HG03135 (cell line): ENCODE data around the gene TRPM4.
"Not testable (repeated sequence)": the region's sequence is repeated elsewhere in the genome, so short reads cannot be mapped to it uniquely, and the experiment has no call there.

Source experiments
- ATAC-seq: cut with Tn5 transposase; IDR thresholded peaks from one replicate; pipeline ENCODE4 v1.9.1; 2021; ENCODE audit warnings: mild to moderate bottlenecking, moderate library complexity; ENCODE audit not compliant: unreplicated experiment

TRPM4 gene

GRCh38 chr19:49157445-49158224, at the start of gene TRPM4:
Gene TRPM4 (plus strand): TSS chr19:49157792. CDS start chr19:49157867, 75 bp downstream.
- ATAC-seq = no peak

DNA sequence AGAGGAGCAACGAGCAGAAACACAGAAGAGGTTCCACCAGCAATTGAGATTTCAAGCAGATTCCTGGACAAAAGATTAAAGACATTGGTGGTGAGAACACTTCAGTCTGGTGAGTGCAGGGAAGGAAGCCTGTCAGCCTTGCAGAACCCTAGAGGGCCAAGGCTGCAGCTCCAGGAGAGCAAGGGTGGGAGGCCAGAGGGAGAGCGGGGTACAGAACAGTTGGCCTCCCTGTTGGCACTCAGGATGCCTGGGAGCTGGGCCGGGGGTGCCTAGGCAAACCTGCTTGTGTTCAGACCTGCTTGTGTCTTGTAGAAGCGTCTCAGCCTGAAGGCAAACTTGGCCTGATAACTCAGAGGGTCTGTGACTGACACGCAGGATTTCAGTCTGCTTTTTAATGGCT, 48.5 kb upstream of the TRPM4 start:
- no peak for ATAC-seq

DNA sequence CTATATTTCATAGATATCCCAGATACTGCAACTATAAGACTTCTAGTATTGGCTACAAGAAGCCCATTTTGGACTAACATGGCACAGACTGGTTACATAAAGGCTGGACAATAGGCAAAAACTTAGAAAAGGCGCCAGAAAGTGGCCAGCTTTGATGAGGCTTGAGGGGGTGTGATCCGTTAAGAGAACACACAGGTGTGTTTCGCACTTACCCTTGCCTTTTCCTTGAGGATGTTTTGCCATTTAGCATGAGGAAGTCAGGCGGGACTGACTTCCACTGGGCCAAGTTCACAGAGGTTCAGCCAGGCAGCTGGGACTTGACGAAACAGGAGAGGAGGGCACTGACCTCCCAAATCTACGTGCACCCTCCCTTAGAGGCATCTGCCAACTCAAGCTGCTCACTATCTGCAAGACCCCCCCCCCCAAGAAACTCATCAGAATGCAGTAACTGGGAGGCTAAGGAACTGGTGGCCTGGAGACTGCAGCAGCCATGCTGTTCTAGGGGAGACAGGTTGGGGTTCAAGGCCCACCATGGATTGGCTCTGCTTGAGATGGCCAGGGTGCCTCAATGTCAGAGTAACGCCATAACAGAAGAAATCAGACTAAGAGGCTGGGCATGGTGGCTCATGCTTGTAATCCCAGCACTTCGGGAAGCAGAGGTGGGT, 47.9 kb upstream of the TRPM4 start:
- ATAC-seq = no peak

GRCh38 chr19:49110567-49110966, 47.0 kb upstream of the TRPM4 start:
- no peak for ATAC-seq

GRCh38 chr19:49111218-49111998, 46.2 kb upstream of the TRPM4 start:
- ATAC-seq = no peak

GRCh38 chr19:49113762-49114629, 43.6 kb upstream of the TRPM4 start, which contains the start of gene LIN7B:
Gene LIN7B (plus strand): TSS chr19:49114370. CDS start chr19:49114405, 35 bp downstream.
- ATAC-seq = no peak

DNA sequence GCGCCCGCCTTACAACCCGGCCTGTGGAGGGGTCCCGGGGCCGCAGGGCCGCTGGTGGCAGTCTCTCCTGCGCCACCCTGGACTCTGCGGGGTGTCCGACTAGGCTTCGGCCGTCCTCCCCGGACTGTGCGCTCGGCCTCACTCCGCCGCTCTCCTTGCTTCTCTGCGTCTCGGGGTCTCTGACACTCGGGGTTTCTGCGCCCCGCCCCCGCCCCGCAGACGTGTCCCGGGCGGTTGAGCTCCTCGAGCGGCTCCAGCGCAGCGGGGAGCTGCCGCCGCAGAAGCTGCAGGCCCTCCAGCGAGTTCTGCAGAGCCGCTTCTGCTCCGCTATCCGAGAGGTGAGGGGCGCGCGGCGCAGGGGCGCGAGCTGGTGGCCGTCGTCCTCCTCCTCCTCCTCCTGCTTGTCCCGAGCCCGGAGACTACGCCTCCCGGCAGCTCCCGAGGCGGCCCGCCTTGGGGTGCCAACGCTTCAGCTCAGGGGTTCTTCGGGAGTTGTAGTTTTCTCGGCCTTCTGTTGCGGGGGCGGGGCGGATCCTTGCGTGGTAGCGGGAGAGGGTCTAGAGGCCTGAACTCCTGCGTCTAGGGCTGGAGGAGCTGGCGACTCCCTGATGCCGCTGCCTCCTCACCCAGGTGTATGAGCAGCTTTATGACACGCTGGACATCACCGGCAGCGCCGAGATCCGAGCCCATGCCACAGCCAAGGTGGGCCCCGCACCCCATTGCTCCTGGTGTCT, 42.8 kb upstream of the TRPM4 start:
- no peak for ATAC-seq

DNA sequence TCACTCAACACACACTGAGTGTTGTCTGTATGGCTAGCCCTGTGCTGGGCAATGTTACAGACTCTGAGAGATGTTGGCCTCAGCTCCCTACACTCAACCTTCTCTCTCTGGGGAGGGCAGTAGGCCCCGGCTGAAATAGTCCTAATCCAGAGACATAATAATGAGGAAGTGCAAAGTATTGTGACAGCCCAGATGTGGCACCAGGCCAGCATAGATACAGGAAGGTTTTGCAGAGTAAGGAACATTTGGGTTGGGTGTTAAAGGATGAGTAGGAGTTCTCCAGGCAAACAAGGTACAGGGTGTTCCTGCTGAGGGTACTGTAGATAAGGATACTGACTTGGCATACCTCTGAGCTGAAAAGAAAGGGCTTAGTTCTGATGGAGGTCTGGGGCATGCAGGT, 41.0 kb upstream of the TRPM4 start:
- no peak for ATAC-seq

DNA sequence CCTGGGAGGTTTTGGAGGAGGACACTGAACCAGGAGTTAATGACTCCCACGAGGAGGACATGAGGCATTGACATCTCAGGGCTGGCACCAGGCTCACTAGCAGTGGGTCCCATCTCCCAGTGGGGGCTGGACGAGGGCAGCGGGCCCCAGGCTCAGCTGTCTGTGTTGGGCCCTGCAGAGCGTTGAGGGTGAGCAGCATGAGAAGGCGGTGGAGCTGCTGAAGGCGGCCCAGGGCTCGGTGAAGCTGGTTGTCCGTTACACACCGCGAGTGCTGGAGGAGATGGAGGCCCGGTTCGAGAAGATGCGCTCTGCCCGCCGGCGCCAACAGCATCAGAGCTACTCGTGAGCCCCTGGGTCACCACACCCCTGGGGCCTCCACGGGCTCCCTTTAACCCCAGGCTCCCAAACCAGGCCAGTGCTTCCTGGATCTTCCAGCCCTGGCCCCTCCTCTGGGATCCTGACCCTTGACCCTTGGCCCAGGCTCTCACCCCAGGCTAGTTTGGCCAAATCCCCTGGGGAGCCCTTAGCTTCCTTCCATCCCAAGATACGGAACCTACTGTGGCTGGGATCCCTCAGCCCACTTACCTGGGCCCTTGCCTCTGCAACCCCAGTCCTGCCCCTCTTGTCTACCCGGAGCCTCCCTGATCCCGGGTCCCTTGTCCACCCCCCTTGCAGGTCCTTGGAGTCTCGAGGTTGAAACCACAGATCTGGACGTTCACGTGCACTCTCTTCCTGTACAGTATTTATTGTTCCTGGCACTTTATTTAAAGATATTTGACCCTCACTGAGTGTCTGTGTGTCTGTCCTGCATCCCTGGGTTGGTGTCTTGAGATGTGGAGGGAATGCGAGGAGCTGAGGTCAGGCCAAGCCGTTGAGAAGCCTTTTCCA, 39.7 kb upstream of the TRPM4 start:
- ATAC-seq = no peak

DNA sequence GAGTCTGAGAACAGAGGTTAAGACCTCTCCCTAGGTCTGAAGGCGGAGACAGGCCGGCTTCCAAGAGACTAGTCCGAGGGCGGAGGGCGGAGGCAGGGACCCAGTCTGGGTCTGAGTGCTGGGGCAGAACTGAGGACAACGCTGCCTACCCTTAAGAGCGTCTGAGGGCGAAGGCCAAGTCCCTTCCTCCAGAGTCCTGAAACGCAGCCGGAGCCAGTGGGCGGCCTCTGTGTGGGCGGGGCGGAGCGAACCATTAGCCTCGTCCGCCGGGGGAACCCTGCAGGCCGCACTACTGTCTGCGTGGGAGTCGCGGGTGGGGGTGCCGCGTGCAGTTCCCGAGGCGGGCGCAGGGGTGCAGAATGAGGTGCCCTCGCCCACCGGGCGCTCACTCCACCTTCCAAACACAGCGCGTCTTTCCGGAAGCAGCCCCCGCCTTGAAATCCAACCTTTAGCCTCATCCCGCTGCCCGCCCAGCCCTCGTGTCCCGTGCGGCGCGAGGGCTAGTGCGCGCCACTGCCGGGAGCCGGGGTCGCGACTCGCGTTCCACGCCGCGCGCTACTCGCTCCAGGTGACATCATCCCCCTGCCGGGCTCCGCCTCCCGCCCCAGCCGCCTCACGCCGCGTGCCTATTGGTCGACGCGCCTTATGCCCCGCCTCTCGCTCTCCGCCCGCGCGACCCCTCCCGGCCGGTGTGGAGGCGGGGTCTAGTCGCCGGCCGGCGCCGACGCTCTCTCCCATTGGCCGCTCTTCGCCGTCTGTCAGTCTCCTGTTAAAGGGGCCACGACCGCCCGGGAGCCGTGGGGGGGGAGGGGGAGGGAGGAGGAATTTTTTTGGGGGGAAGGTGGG, 38.8 kb upstream of the TRPM4 start, which contains the start of gene C19orf73:
C19orf73 (minus strand) TSS at position 579 of the 846 bp plus-strand sequence; CDS start at position 458, 121 bp downstream.
- peak; percentile 74 for ATAC-seq

- ATAC-seq = no peak
Observed at GRCh38 chr19:49119411-49120324, 37.9 kb upstream of the TRPM4 start, which contains the start of gene PPFIA3. Gene PPFIA3 (plus strand): TSS chr19:49119544. CDS start chr19:49127874, 8,330 bp downstream.

- no peak for ATAC-seq
Observed at GRCh38 chr19:49120325-49120683, 37.3 kb upstream of the TRPM4 start.

DNA sequence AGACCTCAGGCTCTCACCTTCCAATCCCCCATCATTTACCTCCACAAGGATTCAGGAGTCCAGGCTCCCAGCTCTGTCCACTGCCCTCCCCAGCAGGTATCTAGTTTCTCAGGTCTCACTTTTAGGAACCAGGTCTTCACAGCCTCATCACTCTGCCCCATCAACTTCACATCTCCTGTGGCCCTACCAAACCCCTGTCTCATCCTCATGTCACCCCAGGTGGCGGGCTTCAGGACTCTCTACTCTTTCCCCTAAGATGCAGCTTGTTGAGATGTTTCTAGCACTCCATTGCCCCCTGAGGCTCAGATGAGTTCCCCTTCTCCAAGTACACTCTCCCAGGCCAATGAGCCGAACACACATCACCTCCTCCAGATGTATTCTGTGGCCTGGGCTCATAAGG, 36.7 kb upstream of the TRPM4 start:
- no peak for ATAC-seq

- ATAC-seq = not testable (repeated sequence)
Observed at GRCh38 chr19:49121841-49122240, 35.8 kb upstream of the TRPM4 start.

GRCh38 chr19:49123285-49123684, 34.3 kb upstream of the TRPM4 start:
- ATAC-seq = not testable (repeated sequence)

DNA sequence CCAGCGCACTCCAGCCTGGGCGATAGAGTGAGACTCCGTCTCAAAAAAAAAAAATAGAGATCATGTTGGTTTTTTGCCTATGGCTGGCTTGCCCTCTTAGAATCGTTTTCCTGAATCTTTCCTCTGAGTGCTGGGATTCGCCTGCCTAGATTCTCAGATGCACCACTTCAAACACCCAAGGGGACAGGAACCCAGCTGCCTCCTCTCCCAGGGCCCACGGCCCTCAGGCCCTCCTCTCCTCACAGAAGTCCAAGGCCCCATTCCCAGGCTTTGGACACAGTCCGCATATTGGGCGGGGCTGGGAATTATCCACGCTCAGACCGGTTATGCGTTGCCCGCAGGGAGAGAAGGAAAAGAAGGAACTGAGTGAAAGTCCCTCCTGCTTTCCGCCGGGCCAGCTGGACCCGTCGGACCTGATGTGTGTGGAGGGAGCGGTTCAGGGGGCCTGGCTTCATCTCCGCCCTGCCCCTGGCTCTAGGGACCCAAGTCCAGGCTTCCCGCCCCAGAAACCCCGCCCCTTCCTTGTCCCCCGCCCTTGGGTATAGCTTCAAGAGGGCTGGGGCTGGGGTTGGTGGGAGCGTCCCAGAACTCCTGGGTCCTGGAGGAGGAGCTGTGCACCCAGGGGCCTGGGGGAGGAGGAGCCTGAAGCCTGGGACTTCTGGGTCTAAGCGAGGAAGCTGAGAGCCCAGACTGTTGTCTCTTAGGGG, 32.4 kb upstream of the TRPM4 start:
- no peak for ATAC-seq
